Measurements from ENCODE around the gene NTMT1.
A peak's percentile ranks its signal among the peaks of the same experiment; 100 is the strongest.
"Not testable (repeated sequence)": the region's sequence is repeated elsewhere in the genome, so short reads cannot be mapped to it uniquely, and the experiment has no call there.

Gene NTMT1

GRCh38 chr9:129662239-129662638, 36.3 kb downstream of the NTMT1 start:
- H3K27ac ChIP-seq (ENCODE audit: low read depth, low read length, severe bottlenecking); H3K4me3 ChIP-seq (ENCODE audit: extremely low read depth, insufficient read depth, low read length, poor library complexity, severe bottlenecking); H3K36me3 ChIP-seq (ENCODE audit: control insufficient read depth, insufficient read depth, low read length); H3K9me3 ChIP-seq (ENCODE audit: control insufficient read depth, low read length); H3K4me1 ChIP-seq (ENCODE audit: control insufficient read depth, insufficient read depth, low read length, poor library complexity, severe bottlenecking): not testable (repeated sequence)
- WGBS, 2 experiments (ENCODE audit: insufficient coverage in 2 of 2): 93 to 100% methylated on average over 2 of the region's 3 CpGs

GRCh38 chr9:129664746-129665388, 38.9 kb downstream of the NTMT1 start:
- Histone ChIP-seq H3K4me1 (ENCODE audit: control insufficient read depth, insufficient read depth, low read length, poor library complexity, severe bottlenecking) (peaks cover 6% of the 10 kb centered on the region), H3K9me3 (ENCODE audit: control insufficient read depth, low read length) (no peaks in the 10 kb centered on the region), H3K27ac (ENCODE audit: low read depth, low read length, severe bottlenecking) (no peak overlapping the region), H3K4me3 (ENCODE audit: extremely low read depth, insufficient read depth, low read length, poor library complexity, severe bottlenecking) (peak overlapping the region; percentile 40), H3K36me3 (ENCODE audit: control insufficient read depth, insufficient read depth, low read length) (no peaks in the 10 kb centered on the region)
- WGBS, 2 experiments (ENCODE audit: insufficient coverage in 2 of 2): 17 to 26% methylated on average over 14 to 15 of the region's 36 CpGs

- Histone ChIP-seq H3K4me1 (ENCODE audit: control insufficient read depth, insufficient read depth, low read length, poor library complexity, severe bottlenecking) (peaks cover 7% of the 10 kb centered on the region), H3K4me3 (ENCODE audit: extremely low read depth, insufficient read depth, low read length, poor library complexity, severe bottlenecking) (peak within 1 kb of the TSS; percentile 40), H3K36me3 (ENCODE audit: control insufficient read depth, insufficient read depth, low read length) (no peaks in the 10 kb centered on the region), H3K9me3 (ENCODE audit: control insufficient read depth, low read length) (no peaks in the 10 kb centered on the region), H3K27ac (ENCODE audit: low read depth, low read length, severe bottlenecking) (no peak within 1 kb of the TSS)
- WGBS, 2 experiments (ENCODE audit: insufficient coverage in 2 of 2): 1 to 2% methylated on average over 24 to 25 of the region's 37 CpGs
Observed at GRCh38 chr9:129665389-129665775, 39.4 kb downstream of the NTMT1 start, which contains the start of gene PRRX2. Gene PRRX2 (plus strand): TSS chr9:129665647. CDS start chr9:129665868, 221 bp downstream.

DNA sequence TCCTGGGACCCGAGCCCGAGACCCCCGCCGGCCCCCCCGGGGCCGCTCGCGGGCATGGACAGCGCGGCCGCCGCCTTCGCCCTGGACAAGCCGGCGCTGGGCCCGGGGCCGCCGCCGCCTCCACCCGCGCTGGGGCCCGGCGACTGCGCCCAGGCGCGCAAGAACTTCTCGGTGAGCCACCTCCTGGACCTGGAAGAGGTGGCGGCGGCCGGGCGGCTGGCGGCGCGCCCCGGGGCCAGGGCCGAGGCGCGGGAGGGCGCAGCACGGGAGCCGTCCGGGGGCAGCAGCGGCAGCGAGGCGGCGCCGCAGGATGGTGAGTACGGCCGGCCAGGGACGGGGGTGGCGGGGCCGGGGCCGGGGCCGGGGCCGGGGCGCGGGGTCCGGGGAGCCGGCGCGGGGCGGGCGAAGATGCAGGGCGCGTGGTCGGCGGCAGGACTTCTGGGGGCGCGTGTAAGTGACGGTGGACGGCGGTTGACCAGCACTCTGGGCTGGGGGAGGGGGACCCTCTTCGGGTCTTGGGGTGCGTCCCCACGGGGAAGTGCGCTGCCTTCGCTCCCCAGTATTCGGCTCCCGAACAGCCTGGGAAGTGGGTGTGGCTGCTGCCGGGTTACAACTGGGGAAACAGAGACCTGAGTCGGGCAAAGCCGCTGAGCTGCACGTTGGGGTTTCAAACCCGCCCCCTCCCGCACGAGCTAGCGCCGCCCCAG, 40.0 kb downstream of the NTMT1 start:
- H3K27ac ChIP-seq (ENCODE audit: low read depth, low read length, severe bottlenecking): no peak overlapping the region
- peak overlapping the region; percentile 40 for H3K4me3 ChIP-seq (ENCODE audit: extremely low read depth, insufficient read depth, low read length, poor library complexity, severe bottlenecking)
- no peaks in the 10 kb centered on the region for H3K36me3 ChIP-seq (ENCODE audit: control insufficient read depth, insufficient read depth, low read length)
- peaks cover 7% of the 10 kb centered on the region for H3K4me1 ChIP-seq (ENCODE audit: control insufficient read depth, insufficient read depth, low read length, poor library complexity, severe bottlenecking)
- 3 to 7% methylated on average over 63 to 78 of the region's 88 CpGs for WGBS, 2 experiments (ENCODE audit: insufficient coverage in 2 of 2)
- no peaks in the 10 kb centered on the region for H3K9me3 ChIP-seq (ENCODE audit: control insufficient read depth, low read length)

GRCh38 chr9:129666575-129666974, 40.6 kb downstream of the NTMT1 start:
- 57 to 60% methylated on average over 6 to 9 of the region's 13 CpGs for WGBS, 2 experiments (ENCODE audit: insufficient coverage in 2 of 2)
- Histone ChIP-seq H3K36me3 (ENCODE audit: control insufficient read depth, insufficient read depth, low read length) (no peaks in the 10 kb centered on the region), H3K4me3 (ENCODE audit: extremely low read depth, insufficient read depth, low read length, poor library complexity, severe bottlenecking) (peak overlapping the region; percentile 35), H3K9me3 (ENCODE audit: control insufficient read depth, low read length) (no peaks in the 10 kb centered on the region), H3K27ac (ENCODE audit: low read depth, low read length, severe bottlenecking) (no peak overlapping the region), H3K4me1 (ENCODE audit: control insufficient read depth, insufficient read depth, low read length, poor library complexity, severe bottlenecking) (peaks cover 7% of the 10 kb centered on the region)

DNA sequence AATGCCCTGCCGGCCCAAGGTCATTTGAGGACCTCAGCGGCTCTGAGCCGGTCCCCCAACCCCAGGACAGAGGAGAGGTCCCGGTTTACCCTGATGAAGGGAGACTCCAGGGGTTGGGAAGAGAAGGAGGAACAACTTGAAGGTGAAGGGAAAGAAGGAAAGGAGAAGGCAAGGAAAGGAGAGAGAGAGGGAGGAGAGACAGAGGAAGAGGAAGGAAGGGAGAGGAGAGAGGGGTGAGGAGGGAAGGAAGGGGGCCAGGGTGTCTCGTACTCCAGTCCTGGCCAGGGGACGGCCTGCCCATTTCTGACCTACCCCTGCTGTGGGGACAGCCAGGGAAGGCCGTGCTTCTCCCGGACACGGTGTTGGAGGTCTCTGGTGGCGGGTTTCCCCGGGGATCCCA, 41.4 kb downstream of the NTMT1 start:
- WGBS, 2 experiments (ENCODE audit: insufficient coverage in 2 of 2): 90 to 95% methylated on average over 10 to 11 of the region's 11 CpGs
- H3K27ac ChIP-seq (ENCODE audit: low read depth, low read length, severe bottlenecking): no peak overlapping the region

DNA sequence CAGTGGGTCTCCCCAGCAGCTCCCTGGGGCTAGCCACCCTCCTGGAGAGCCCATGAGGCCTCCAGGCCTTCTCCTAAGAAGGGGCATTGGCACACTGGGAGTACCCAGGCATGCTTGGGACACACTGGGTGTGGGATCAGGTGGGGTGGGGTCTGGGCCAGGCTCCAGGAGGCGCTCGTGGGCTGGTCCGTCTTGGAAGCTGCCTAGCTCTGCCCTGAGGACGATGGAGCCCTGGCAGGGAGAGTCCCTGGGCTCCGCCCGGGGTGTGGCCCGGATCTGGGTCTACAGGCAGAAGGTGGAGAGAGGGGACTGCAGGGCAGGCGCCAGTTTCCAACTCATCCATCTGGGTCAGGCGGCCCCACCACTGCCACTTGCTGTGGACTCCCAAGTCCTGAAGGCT, 41.9 kb downstream of the NTMT1 start:
- no peak overlapping the region for H3K4me3 ChIP-seq (ENCODE audit: extremely low read depth, insufficient read depth, low read length, poor library complexity, severe bottlenecking)
- peaks cover 7% of the 10 kb centered on the region for H3K4me1 ChIP-seq (ENCODE audit: control insufficient read depth, insufficient read depth, low read length, poor library complexity, severe bottlenecking)
- no peaks in the 10 kb centered on the region for H3K36me3 ChIP-seq (ENCODE audit: control insufficient read depth, insufficient read depth, low read length)
- WGBS, 2 experiments (ENCODE audit: insufficient coverage in 2 of 2): 84 to 89% methylated on average over 7 to 9 of the region's 9 CpGs
- no peak overlapping the region for H3K27ac ChIP-seq (ENCODE audit: low read depth, low read length, severe bottlenecking)
- no peaks in the 10 kb centered on the region for H3K9me3 ChIP-seq (ENCODE audit: control insufficient read depth, low read length)

More for the DNA sequence above, 41.4 kb downstream of the NTMT1 start:
- Histone ChIP-seq H3K4me1 (ENCODE audit: control insufficient read depth, insufficient read depth, low read length, poor library complexity, severe bottlenecking) (peaks cover 7% of the 10 kb centered on the region), H3K36me3 (ENCODE audit: control insufficient read depth, insufficient read depth, low read length) (no peaks in the 10 kb centered on the region), H3K4me3 (ENCODE audit: extremely low read depth, insufficient read depth, low read length, poor library complexity, severe bottlenecking) (no peak overlapping the region), H3K9me3 (ENCODE audit: control insufficient read depth, low read length) (no peaks in the 10 kb centered on the region)

- H3K27ac ChIP-seq (ENCODE audit: low read depth, low read length, severe bottlenecking): peak overlapping the region; percentile 10
- 85 to 88% methylated on average over 13 to 15 of the region's 17 CpGs for WGBS, 2 experiments (ENCODE audit: insufficient coverage in 2 of 2)
- no peaks in the 10 kb centered on the region for H3K36me3 ChIP-seq (ENCODE audit: control insufficient read depth, insufficient read depth, low read length)
- no peak overlapping the region for H3K4me3 ChIP-seq (ENCODE audit: extremely low read depth, insufficient read depth, low read length, poor library complexity, severe bottlenecking)
- peaks cover 7% of the 10 kb centered on the region for H3K4me1 ChIP-seq (ENCODE audit: control insufficient read depth, insufficient read depth, low read length, poor library complexity, severe bottlenecking)
- H3K9me3 ChIP-seq (ENCODE audit: control insufficient read depth, low read length): no peaks in the 10 kb centered on the region
Observed at GRCh38 chr9:129669141-129669718, 43.3 kb downstream of the NTMT1 start.

GRCh38 chr9:129669946-129670345, 44.0 kb downstream of the NTMT1 start:
- WGBS, 2 experiments (ENCODE audit: insufficient coverage in 2 of 2): 86 to 90% methylated on average over 11 of the region's 13 CpGs
- Histone ChIP-seq H3K27ac (ENCODE audit: low read depth, low read length, severe bottlenecking) (no peak overlapping the region), H3K4me3 (ENCODE audit: extremely low read depth, insufficient read depth, low read length, poor library complexity, severe bottlenecking) (no peak overlapping the region)

DNA sequence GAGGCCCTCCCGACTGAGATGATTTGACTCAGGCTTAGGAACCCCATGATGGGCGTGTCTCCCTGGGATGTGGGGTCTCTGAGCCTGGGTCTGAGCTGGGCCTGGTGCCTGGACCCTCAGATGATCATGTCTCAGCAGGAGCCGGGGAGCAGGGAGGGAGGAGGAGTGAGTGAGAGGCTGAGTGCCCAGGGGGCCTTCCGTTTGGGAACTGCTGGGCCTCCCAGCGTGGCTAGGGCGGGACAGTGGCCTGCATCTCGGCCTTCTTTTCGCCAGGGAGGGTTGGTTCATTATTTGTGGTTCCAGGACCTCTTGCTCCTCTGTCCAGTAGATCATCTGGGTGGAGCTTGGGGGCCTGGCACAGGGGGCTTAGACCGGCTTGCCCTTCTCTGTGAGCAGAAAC, 45.1 kb downstream of the NTMT1 start:
- Histone ChIP-seq H3K4me1 (ENCODE audit: control insufficient read depth, insufficient read depth, low read length, poor library complexity, severe bottlenecking) (peaks cover 7% of the 10 kb centered on the region), H3K27ac (ENCODE audit: low read depth, low read length, severe bottlenecking) (no peak overlapping the region)
- WGBS, 2 experiments (ENCODE audit: insufficient coverage in 2 of 2): 85 to 92% methylated on average over 7 to 8 of the region's 9 CpGs

More at GRCh38 chr9:129669946-129670345, 44.0 kb downstream of the NTMT1 start:
- Histone ChIP-seq H3K36me3 (ENCODE audit: control insufficient read depth, insufficient read depth, low read length) (no peaks in the 10 kb centered on the region), H3K9me3 (ENCODE audit: control insufficient read depth, low read length) (no peaks in the 10 kb centered on the region), H3K4me1 (ENCODE audit: control insufficient read depth, insufficient read depth, low read length, poor library complexity, severe bottlenecking) (peaks cover 7% of the 10 kb centered on the region)

GRCh38 chr9:129671519-129671918, 45.6 kb downstream of the NTMT1 start:
- H3K4me1 ChIP-seq (ENCODE audit: control insufficient read depth, insufficient read depth, low read length, poor library complexity, severe bottlenecking): peaks cover 7% of the 10 kb centered on the region
- 92 to 96% methylated on average over 7 of the region's 7 CpGs for WGBS, 2 experiments (ENCODE audit: insufficient coverage in 2 of 2)
- no peak overlapping the region for H3K4me3 ChIP-seq (ENCODE audit: extremely low read depth, insufficient read depth, low read length, poor library complexity, severe bottlenecking)
- H3K27ac ChIP-seq (ENCODE audit: low read depth, low read length, severe bottlenecking): no peak overlapping the region
- no peaks in the 10 kb centered on the region for H3K36me3 ChIP-seq (ENCODE audit: control insufficient read depth, insufficient read depth, low read length)
- no peaks in the 10 kb centered on the region for H3K9me3 ChIP-seq (ENCODE audit: control insufficient read depth, low read length)

More for the DNA sequence above, 45.1 kb downstream of the NTMT1 start:
- no peaks in the 10 kb centered on the region for H3K9me3 ChIP-seq (ENCODE audit: control insufficient read depth, low read length)
- no peaks in the 10 kb centered on the region for H3K36me3 ChIP-seq (ENCODE audit: control insufficient read depth, insufficient read depth, low read length)
- H3K4me3 ChIP-seq (ENCODE audit: extremely low read depth, insufficient read depth, low read length, poor library complexity, severe bottlenecking): no peak overlapping the region
